DOHH2 (cell line): Measurements from ENCODE around the gene KDM1B.

Experiments
- H3F3A ChIP-seq: fragments of 200-600 bp; sonication (generic), shearing (Covaris generic); 2 replicates; pipeline ENCODE4 v1.6.0; 2016; ENCODE audit warnings: antibody characterized with exemption, mild to moderate bottlenecking; ENCODE audit not compliant: control insufficient read depth, insufficient read depth
- H3K27ac ChIP-seq: fragments of 200-600 bp; sonication (generic); 2 replicates; pipeline ENCODE4 v1.5.1; 2014; ENCODE audit warnings: low read depth, mild to moderate bottlenecking, low read length, moderate library complexity
- H3K27me3 ChIP-seq: fragments of 200-600 bp; sonication (generic); 2 replicates; pipeline ENCODE4 v1.6.1; 2014; ENCODE audit warnings: mild to moderate bottlenecking, low read length, mixed read lengths; ENCODE audit not compliant: control insufficient read depth
- H3K36me3 ChIP-seq: fragments of 200-600 bp; sonication (generic); 2 replicates; pipeline ENCODE4 v1.6.1; 2014; ENCODE audit warnings: mild to moderate bottlenecking, low read length, moderate library complexity, mixed read lengths; ENCODE audit not compliant: control insufficient read depth
- H3K4me1 ChIP-seq: fragments of 200-600 bp; sonication (generic); 2 replicates; pipeline ENCODE4 v1.6.1; 2014; ENCODE audit warnings: mild to moderate bottlenecking, low read length, mixed read lengths; ENCODE audit not compliant: control insufficient read depth
- H3K4me2 ChIP-seq: fragments of 200-600 bp; sonication (generic); 2 replicates; pipeline ENCODE4 v1.6.0; 2014; ENCODE audit warnings: mild to moderate bottlenecking, low read length, moderate library complexity
- H3K4me3 ChIP-seq: fragments of 200-600 bp; sonication (generic); 2 replicates; pipeline ENCODE4 v1.5.1; 2014; ENCODE audit warnings: mild to moderate bottlenecking, low read length, mixed read lengths
- H3K79me2 ChIP-seq: fragments of 200-600 bp; sonication (generic); 2 replicates; pipeline ENCODE4 v1.6.1; 2014; ENCODE audit warnings: mild to moderate bottlenecking, low read length, mixed read lengths; ENCODE audit not compliant: control insufficient read depth
- H3K9me2 ChIP-seq: fragments of 200-600 bp; sonication (generic); replicated peaks from 2 replicates; pipeline ENCODE4 v1.6.1; 2014; ENCODE audit warnings: mild to moderate bottlenecking, low read length, mixed read lengths; ENCODE audit not compliant: control insufficient read depth
- H3K9me3 ChIP-seq: fragments of 200-600 bp; sonication (generic); 2 replicates; pipeline ENCODE4 v1.6.1; 2014; ENCODE audit warnings: antibody characterized with exemption, low read length, mixed read lengths; ENCODE audit not compliant: control insufficient read depth, insufficient read depth
- H4K20me1 ChIP-seq: fragments of 200-600 bp; sonication (generic); 2 replicates; pipeline ENCODE4 v1.6.0; 2014; ENCODE audit warnings: low read depth, mild to moderate bottlenecking, antibody characterized with exemption, low read length, moderate library complexity; ENCODE audit not compliant: control insufficient read depth, insufficient read depth
- EZH2phosphoT487 ChIP-seq: fragments of 200-600 bp; sonication (generic); IDR thresholded peaks from 2 replicates; pipeline ENCODE4 v1.6.1; 2017; ENCODE audit warnings: borderline replicate concordance, mild to moderate bottlenecking, antibody characterized with exemption, low read length, moderate library complexity, mixed read lengths
- TF ChIP-seq, protein P1 (sequence below): fragments of 200-600 bp; sonication (generic); IDR thresholded peaks from one replicate; pipeline ENCODE4 v1.5.1; 2014; ENCODE audit warnings: antibody characterized with exemption, mild to moderate bottlenecking, low read depth, low read length; ENCODE audit not compliant: poor library complexity, severe bottlenecking

KDM1B gene

GRCh38 chr6:18203786-18204185 lies 48.6 kb downstream of the KDM1B start:
- H3K9me3 ChIP-seq = no peaks in the 10 kb centered on the region
- no peaks in the 10 kb centered on the region for H3F3A ChIP-seq
- H3K36me3 ChIP-seq = no peaks in the 10 kb centered on the region
- H3K27me3 ChIP-seq = no peaks in the 10 kb centered on the region
- H3K79me2 ChIP-seq = no peaks in the 10 kb centered on the region
- H4K20me1 ChIP-seq = no peaks in the 10 kb centered on the region
- H3K4me1 ChIP-seq = no peaks in the 10 kb centered on the region
- TF ChIP-seq, protein P1, sequence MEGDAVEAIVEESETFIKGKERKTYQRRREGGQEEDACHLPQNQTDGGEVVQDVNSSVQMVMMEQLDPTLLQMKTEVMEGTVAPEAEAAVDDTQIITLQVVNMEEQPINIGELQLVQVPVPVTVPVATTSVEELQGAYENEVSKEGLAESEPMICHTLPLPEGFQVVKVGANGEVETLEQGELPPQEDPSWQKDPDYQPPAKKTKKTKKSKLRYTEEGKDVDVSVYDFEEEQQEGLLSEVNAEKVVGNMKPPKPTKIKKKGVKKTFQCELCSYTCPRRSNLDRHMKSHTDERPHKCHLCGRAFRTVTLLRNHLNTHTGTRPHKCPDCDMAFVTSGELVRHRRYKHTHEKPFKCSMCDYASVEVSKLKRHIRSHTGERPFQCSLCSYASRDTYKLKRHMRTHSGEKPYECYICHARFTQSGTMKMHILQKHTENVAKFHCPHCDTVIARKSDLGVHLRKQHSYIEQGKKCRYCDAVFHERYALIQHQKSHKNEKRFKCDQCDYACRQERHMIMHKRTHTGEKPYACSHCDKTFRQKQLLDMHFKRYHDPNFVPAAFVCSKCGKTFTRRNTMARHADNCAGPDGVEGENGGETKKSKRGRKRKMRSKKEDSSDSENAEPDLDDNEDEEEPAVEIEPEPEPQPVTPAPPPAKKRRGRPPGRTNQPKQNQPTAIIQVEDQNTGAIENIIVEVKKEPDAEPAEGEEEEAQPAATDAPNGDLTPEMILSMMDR = no peak
- TF ChIP-seq EZH2phosphoT487 = no peak
- no peak overlapping the region for H3K4me3 ChIP-seq
- H3K4me2 ChIP-seq = no peak overlapping the region
- no peak overlapping the region for H3K27ac ChIP-seq
- H3K9me2 ChIP-seq = no peaks in the 10 kb centered on the region

DNA sequence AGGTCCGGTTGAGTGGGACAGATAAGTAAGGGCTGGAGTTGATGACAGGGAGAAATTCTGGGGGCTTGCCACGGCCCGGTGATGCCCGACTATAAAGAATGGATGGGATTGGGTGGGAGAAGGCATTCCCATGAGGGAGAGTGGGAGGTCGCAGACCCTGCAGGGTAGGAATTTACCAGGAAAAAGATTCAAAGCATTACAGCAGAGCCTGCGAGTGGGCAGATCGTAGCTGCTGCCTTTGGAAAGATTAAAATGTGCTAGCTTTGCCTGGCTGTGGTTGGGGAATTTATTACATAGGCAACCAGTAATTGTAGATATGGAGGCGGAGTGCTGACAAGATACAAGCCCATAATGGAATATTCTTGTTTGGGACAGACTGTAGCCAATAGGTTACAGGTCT lies 49.5 kb downstream of the KDM1B start:
- H3K36me3 ChIP-seq = no peaks in the 10 kb centered on the region
- no peaks in the 10 kb centered on the region for H3K4me1 ChIP-seq
- no peak overlapping the region for H3K4me2 ChIP-seq
- H3K27ac ChIP-seq = no peak overlapping the region
- H3K79me2 ChIP-seq = no peaks in the 10 kb centered on the region
- H3K27me3 ChIP-seq = no peaks in the 10 kb centered on the region
- no peaks in the 10 kb centered on the region for H4K20me1 ChIP-seq
- H3F3A ChIP-seq = no peaks in the 10 kb centered on the region
- H3K9me2 ChIP-seq = no peaks in the 10 kb centered on the region
- TF ChIP-seq, protein P1 = no peak
- TF ChIP-seq EZH2phosphoT487 = no peak
- no peak overlapping the region for H3K4me3 ChIP-seq
- no peaks in the 10 kb centered on the region for H3K9me3 ChIP-seq

DNA sequence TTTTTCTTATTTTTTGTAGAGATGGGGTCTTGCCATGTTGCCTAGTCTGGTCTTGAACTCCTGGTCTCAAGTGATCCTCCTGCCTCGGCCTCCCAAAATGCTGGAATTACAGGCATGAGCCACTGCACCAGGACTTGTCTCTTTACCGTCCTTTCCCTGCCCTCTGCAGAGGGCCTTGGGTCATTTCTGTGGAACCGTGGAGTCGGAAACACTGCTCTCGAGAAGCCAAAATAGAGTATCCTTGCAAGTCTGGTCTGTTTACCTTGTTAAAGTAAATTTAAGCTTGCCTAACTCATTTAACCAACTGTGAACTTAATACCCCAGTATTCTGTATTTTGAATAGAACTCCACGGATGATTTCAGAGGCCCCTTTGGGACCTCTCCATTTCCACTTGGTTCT lies 51.4 kb downstream of the KDM1B start:
- Histone ChIP-seq H3K27ac (no peak overlapping the region), H3K4me3 (no peak overlapping the region)
- TF ChIP-seq EZH2phosphoT487 = no peak
- TF ChIP-seq, protein P1 = no peak

GRCh38 chr6:18207438-18207837 lies 52.2 kb downstream of the KDM1B start:
- TF ChIP-seq, protein P1 = no peak
- no peak for TF ChIP-seq EZH2phosphoT487
- H4K20me1 ChIP-seq = no peaks in the 10 kb centered on the region

More for the DNA sequence above, 51.4 kb downstream of the KDM1B start:
- Histone ChIP-seq H3K36me3 (no peaks in the 10 kb centered on the region), H3K9me2 (no peaks in the 10 kb centered on the region), H3K27me3 (no peaks in the 10 kb centered on the region), H3K4me1 (peaks cover 10% of the 10 kb centered on the region), H3F3A (no peaks in the 10 kb centered on the region), H3K79me2 (no peaks in the 10 kb centered on the region), H3K4me2 (no peak overlapping the region), H3K9me3 (no peaks in the 10 kb centered on the region), H4K20me1 (no peaks in the 10 kb centered on the region)

More at GRCh38 chr6:18207438-18207837, 52.2 kb downstream of the KDM1B start:
- Histone ChIP-seq H3K4me1 (peaks cover 11% of the 10 kb centered on the region), H3K4me2 (no peak overlapping the region), H3K9me2 (no peaks in the 10 kb centered on the region), H3F3A (no peaks in the 10 kb centered on the region), H3K36me3 (no peaks in the 10 kb centered on the region), H3K27ac (no peak overlapping the region), H3K9me3 (no peaks in the 10 kb centered on the region), H3K4me3 (no peak overlapping the region), H3K27me3 (no peaks in the 10 kb centered on the region), H3K79me2 (no peaks in the 10 kb centered on the region)
